GM18526 (cell line): Measurements from ENCODE around the gene SEMA3F.

Experiments used
- POLR2A ChIP-seq: IDR thresholded peaks from 3 replicates; pipeline ENCODE4 v1.6.1; 2011; ENCODE audit not compliant: insufficient read length; ENCODE audit errors: extremely low read depth

SEMA3F gene

GRCh38 chr3:50154840-50155490 lies at the start of gene SEMA3F:
SEMA3F (plus strand) TSS chr3:50155324; CDS start chr3:50159623, 4,299 bp downstream.
- no peak for TF ChIP-seq POLR2A

- no peak for TF ChIP-seq POLR2A
Measured at GRCh38 chr3:50111757-50112156, 43.4 kb upstream of the SEMA3F start.

GRCh38 chr3:50112462-50112861 lies 42.7 kb upstream of the SEMA3F start:
- TF ChIP-seq POLR2A, result no peak

- TF ChIP-seq POLR2A, result no peak
Measured at GRCh38 chr3:50117120-50117519, 38.0 kb upstream of the SEMA3F start.

- TF ChIP-seq POLR2A, result no peak
Measured at GRCh38 chr3:50118237-50118636, 36.9 kb upstream of the SEMA3F start.

- no peak for TF ChIP-seq POLR2A
Measured at GRCh38 chr3:50119786-50120185, 35.3 kb upstream of the SEMA3F start.

- TF ChIP-seq POLR2A, result no peak
Measured at GRCh38 chr3:50120364-50121071, 34.6 kb upstream of the SEMA3F start.

GRCh38 chr3:50121072-50122032 lies 33.8 kb upstream of the SEMA3F start:
- no peak for TF ChIP-seq POLR2A

- TF ChIP-seq POLR2A, result no peak
Measured at GRCh38 chr3:50122071-50122470, 33.1 kb upstream of the SEMA3F start.

GRCh38 chr3:50122661-50123391 lies 32.3 kb upstream of the SEMA3F start:
- TF ChIP-seq POLR2A, result no peak

GRCh38 chr3:50123394-50124051 lies 31.6 kb upstream of the SEMA3F start:
- no peak for TF ChIP-seq POLR2A

GRCh38 chr3:50124052-50124799 lies 30.9 kb upstream of the SEMA3F start:
- TF ChIP-seq POLR2A, result no peak

- no peak for TF ChIP-seq POLR2A
Measured at GRCh38 chr3:50124800-50125178, 30.3 kb upstream of the SEMA3F start.
